Measurements from ENCODE around the gene ART4.

DNA sequence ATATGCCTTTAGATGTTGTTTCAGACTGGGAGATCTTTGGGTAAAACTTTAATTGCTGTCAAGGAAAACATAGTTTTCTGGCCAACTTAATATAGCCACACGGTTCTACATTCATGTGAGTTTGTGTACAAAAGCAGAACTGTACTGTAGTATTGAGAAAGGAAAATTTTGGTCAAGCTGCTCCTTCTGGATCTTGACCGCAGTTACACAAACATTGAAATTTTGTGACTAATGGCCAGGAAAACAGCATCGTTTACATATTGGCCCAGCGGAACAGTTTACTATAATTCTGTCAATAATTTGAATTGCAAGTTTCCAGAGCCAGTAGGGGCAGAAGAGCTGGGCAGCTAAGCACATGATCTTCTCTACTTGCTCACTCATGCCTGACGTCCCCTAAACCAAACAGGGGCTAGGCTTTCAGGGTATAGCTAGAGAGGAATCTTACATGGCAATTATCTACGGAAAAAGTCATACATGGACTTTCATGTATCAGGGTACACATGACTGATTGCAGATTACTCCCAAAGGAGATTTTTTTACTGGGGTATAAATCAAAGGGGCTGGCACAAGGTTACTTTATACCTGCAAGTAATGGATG lies 11.4 kb upstream of the ART4 start:
- TF ChIP-seq, protein P1, sequence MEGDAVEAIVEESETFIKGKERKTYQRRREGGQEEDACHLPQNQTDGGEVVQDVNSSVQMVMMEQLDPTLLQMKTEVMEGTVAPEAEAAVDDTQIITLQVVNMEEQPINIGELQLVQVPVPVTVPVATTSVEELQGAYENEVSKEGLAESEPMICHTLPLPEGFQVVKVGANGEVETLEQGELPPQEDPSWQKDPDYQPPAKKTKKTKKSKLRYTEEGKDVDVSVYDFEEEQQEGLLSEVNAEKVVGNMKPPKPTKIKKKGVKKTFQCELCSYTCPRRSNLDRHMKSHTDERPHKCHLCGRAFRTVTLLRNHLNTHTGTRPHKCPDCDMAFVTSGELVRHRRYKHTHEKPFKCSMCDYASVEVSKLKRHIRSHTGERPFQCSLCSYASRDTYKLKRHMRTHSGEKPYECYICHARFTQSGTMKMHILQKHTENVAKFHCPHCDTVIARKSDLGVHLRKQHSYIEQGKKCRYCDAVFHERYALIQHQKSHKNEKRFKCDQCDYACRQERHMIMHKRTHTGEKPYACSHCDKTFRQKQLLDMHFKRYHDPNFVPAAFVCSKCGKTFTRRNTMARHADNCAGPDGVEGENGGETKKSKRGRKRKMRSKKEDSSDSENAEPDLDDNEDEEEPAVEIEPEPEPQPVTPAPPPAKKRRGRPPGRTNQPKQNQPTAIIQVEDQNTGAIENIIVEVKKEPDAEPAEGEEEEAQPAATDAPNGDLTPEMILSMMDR (IDR thresholded peaks at IDR 0.05), result peak in 1 of 4 experiments; percentile 3
- TF ChIP-seq POLR2AphosphoS5 (IDR thresholded peaks at IDR 0.05), result no peak
